ENCODE data around the gene NID2.
A peak's percentile ranks its signal among the peaks of the same experiment; 100 is the strongest.

Gene NID2

GRCh38 chr14:51989293-51990234 is 79.3 kb downstream of the NID2 start, which contains the start of gene RTRAF:
RTRAF (plus strand) TSS chr14:51989546; CDS start chr14:51989640, 94 bp downstream.
- peak; percentile 99 for FAIRE-seq
- peak; percentile 86 for TF ChIP-seq POLR2AphosphoS5 (IDR thresholded peaks at IDR 0.05; ENCODE audit: low read depth, low read length)
- TF ChIP-seq POLR2A (IDR thresholded peaks at IDR 0.05; ENCODE audit: low read depth, low read length), result peak; percentile 95
- peak; percentile 78 for TF ChIP-seq TAF1 (IDR thresholded peaks at IDR 0.05; ENCODE audit: borderline replicate concordance, low read depth, low read length)

GRCh38 chr14:51988221-51988620 is 80.6 kb downstream of the NID2 start:
- TF ChIP-seq POLR2A (IDR thresholded peaks at IDR 0.05; ENCODE audit: low read depth, low read length) (no peak), POLR2AphosphoS5 (IDR thresholded peaks at IDR 0.05; ENCODE audit: low read depth, low read length) (no peak), TAF1 (IDR thresholded peaks at IDR 0.05; ENCODE audit: borderline replicate concordance, low read depth, low read length) (no peak)
- DNase-seq (ENCODE audit: insufficient read length) (no peak), FAIRE-seq (no peak)

More at GRCh38 chr14:51989293-51990234, 79.3 kb downstream of the NID2 start, which contains the start of gene RTRAF:
- peak; percentile 78 for DNase-seq (ENCODE audit: insufficient read length)

GRCh38 chr14:51981218-51981854 is 87.5 kb downstream of the NID2 start:
- DNase-seq (ENCODE audit: insufficient read length), result no peak

GRCh38 chr14:51979088-51979709 is 89.7 kb downstream of the NID2 start:
- FAIRE-seq, result peak; percentile 100
- TF ChIP-seq POLR2A (IDR thresholded peaks at IDR 0.05; ENCODE audit: low read depth, low read length) (no peak), POLR2AphosphoS5 (IDR thresholded peaks at IDR 0.05; ENCODE audit: low read depth, low read length) (no peak), TAF1 (IDR thresholded peaks at IDR 0.05; ENCODE audit: borderline replicate concordance, low read depth, low read length) (no peak)
- peak; percentile 25 for DNase-seq (ENCODE audit: insufficient read length)

More at GRCh38 chr14:51981218-51981854, 87.5 kb downstream of the NID2 start:
- TF ChIP-seq TAF1 (IDR thresholded peaks at IDR 0.05; ENCODE audit: borderline replicate concordance, low read depth, low read length) (no peak), POLR2AphosphoS5 (IDR thresholded peaks at IDR 0.05; ENCODE audit: low read depth, low read length) (no peak), POLR2A (IDR thresholded peaks at IDR 0.05; ENCODE audit: low read depth, low read length) (no peak)
- FAIRE-seq, result peak; percentile 42

GRCh38 chr14:51978681-51979085 is 90.2 kb downstream of the NID2 start:
- peak; percentile 5 for FAIRE-seq
- no peak for TF ChIP-seq TAF1 (IDR thresholded peaks at IDR 0.05; ENCODE audit: borderline replicate concordance, low read depth, low read length)
- no peak for TF ChIP-seq POLR2A (IDR thresholded peaks at IDR 0.05; ENCODE audit: low read depth, low read length)
- no peak for TF ChIP-seq POLR2AphosphoS5 (IDR thresholded peaks at IDR 0.05; ENCODE audit: low read depth, low read length)
- no peak for DNase-seq (ENCODE audit: insufficient read length)

GRCh38 chr14:51977075-51977474 is 91.8 kb downstream of the NID2 start:
- TF ChIP-seq POLR2A (IDR thresholded peaks at IDR 0.05; ENCODE audit: low read depth, low read length) (no peak), TAF1 (IDR thresholded peaks at IDR 0.05; ENCODE audit: borderline replicate concordance, low read depth, low read length) (no peak), POLR2AphosphoS5 (IDR thresholded peaks at IDR 0.05; ENCODE audit: low read depth, low read length) (no peak)
- no peak for DNase-seq (ENCODE audit: insufficient read length)
- FAIRE-seq, result no peak

- TF ChIP-seq POLR2AphosphoS5 (IDR thresholded peaks at IDR 0.05; ENCODE audit: low read depth, low read length), result no peak
- FAIRE-seq (no peak), DNase-seq (ENCODE audit: insufficient read length) (no peak)
Observed at GRCh38 chr14:51972566-51972965, 96.3 kb downstream of the NID2 start.

- no peak for FAIRE-seq
- DNase-seq (ENCODE audit: insufficient read length), result no peak
- TF ChIP-seq POLR2A (IDR thresholded peaks at IDR 0.05; ENCODE audit: low read depth, low read length) (no peak), TAF1 (IDR thresholded peaks at IDR 0.05; ENCODE audit: borderline replicate concordance, low read depth, low read length) (no peak), POLR2AphosphoS5 (IDR thresholded peaks at IDR 0.05; ENCODE audit: low read depth, low read length) (no peak)
Observed at GRCh38 chr14:51969852-51970540, 98.9 kb downstream of the NID2 start.

GRCh38 chr14:51967521-51967920 is 101.3 kb downstream of the NID2 start:
- no peak for TF ChIP-seq POLR2AphosphoS5 (IDR thresholded peaks at IDR 0.05; ENCODE audit: low read depth, low read length)
- no peak for TF ChIP-seq POLR2A (IDR thresholded peaks at IDR 0.05; ENCODE audit: low read depth, low read length)
- no peak for TF ChIP-seq TAF1 (IDR thresholded peaks at IDR 0.05; ENCODE audit: borderline replicate concordance, low read depth, low read length)
- FAIRE-seq (no peak), DNase-seq (ENCODE audit: insufficient read length) (no peak)

GRCh38 chr14:51963286-51963685 is 105.6 kb downstream of the NID2 start:
- FAIRE-seq (no peak), DNase-seq (ENCODE audit: insufficient read length) (no peak)
- no peak for TF ChIP-seq TAF1 (IDR thresholded peaks at IDR 0.05; ENCODE audit: borderline replicate concordance, low read depth, low read length)
- no peak for TF ChIP-seq POLR2AphosphoS5 (IDR thresholded peaks at IDR 0.05; ENCODE audit: low read depth, low read length)
- TF ChIP-seq POLR2A (IDR thresholded peaks at IDR 0.05; ENCODE audit: low read depth, low read length), result no peak

GRCh38 chr14:51962711-51963110 is 106.1 kb downstream of the NID2 start:
- no peak for TF ChIP-seq POLR2A (IDR thresholded peaks at IDR 0.05; ENCODE audit: low read depth, low read length)
- TF ChIP-seq TAF1 (IDR thresholded peaks at IDR 0.05; ENCODE audit: borderline replicate concordance, low read depth, low read length), result no peak
- TF ChIP-seq POLR2AphosphoS5 (IDR thresholded peaks at IDR 0.05; ENCODE audit: low read depth, low read length), result no peak
- no peak for FAIRE-seq
- DNase-seq (ENCODE audit: insufficient read length), result no peak

Data from GM12892 (cell line).